Measurements from ENCODE around the gene HUNK. TPM values are rescaled to one million over a fixed set of nuclear protein-coding genes. Genes with fewer than 3 reads are reported as not detected.

HUNK gene
- total and polyA plus RNA-seq, 2 of the 8 experiments (the other 6 are each of a cell fraction or from before 2014, with no cell fraction given), result 1.9 to 10.2 TPM

GRCh38 chr21:31877463-31877957, 4.7 kb downstream of the HUNK start (continued):
- TF ChIP-seq, protein P1, sequence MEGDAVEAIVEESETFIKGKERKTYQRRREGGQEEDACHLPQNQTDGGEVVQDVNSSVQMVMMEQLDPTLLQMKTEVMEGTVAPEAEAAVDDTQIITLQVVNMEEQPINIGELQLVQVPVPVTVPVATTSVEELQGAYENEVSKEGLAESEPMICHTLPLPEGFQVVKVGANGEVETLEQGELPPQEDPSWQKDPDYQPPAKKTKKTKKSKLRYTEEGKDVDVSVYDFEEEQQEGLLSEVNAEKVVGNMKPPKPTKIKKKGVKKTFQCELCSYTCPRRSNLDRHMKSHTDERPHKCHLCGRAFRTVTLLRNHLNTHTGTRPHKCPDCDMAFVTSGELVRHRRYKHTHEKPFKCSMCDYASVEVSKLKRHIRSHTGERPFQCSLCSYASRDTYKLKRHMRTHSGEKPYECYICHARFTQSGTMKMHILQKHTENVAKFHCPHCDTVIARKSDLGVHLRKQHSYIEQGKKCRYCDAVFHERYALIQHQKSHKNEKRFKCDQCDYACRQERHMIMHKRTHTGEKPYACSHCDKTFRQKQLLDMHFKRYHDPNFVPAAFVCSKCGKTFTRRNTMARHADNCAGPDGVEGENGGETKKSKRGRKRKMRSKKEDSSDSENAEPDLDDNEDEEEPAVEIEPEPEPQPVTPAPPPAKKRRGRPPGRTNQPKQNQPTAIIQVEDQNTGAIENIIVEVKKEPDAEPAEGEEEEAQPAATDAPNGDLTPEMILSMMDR (IDR thresholded peaks at IDR 0.05; ENCODE audit: control extremely low read depth in 1 of 3, insufficient read depth in 1 of 3, low read depth in 1 of 3, low read length in 3 of 3), result no peak
- TF ChIP-seq GTF2F1 (IDR thresholded peaks at IDR 0.05; ENCODE audit: borderline replicate concordance, low read depth, low read length) (no peak), FOSL1 (IDR thresholded peaks at IDR 0.05; ENCODE audit: insufficient read depth, low read depth, low read length) (no peak)
